IgD-negative memory B cell (primary cell): Measurements from ENCODE around the gene SIM2. TPM values are rescaled to one million over a fixed set of nuclear protein-coding genes. Genes with fewer than 3 reads are reported as not detected.

Source experiments
- H3K27ac Mint-ChIP-seq, 3 donors: one replicate each; pipeline ENCODE4 v1.8.0; 2020 to 2022; ENCODE audit warnings: mild to moderate bottlenecking in 3 of 3, mixed read lengths in 3 of 3, moderate library complexity in 1 of 3
- H3K27me3 Mint-ChIP-seq: one replicate; pipeline ENCODE4 v1.8.0; 2021; ENCODE audit warnings: mixed read lengths
- H3K36me3 Mint-ChIP-seq: one replicate; pipeline ENCODE4 v1.8.0; 2020; ENCODE audit warnings: mild to moderate bottlenecking, mixed read lengths
- H3K4me1 Mint-ChIP-seq, 3 donors: one replicate each; pipeline ENCODE4 v1.8.0; 2020 to 2022; ENCODE audit warnings: mixed read lengths in 3 of 3, mild to moderate bottlenecking in 1 of 3
- H3K4me3 Mint-ChIP-seq, 4 donors: one replicate each; pipeline ENCODE4 v1.8.0; 2020 to 2022; ENCODE audit warnings: mild to moderate bottlenecking in 4 of 4, mixed read lengths in 4 of 4, moderate library complexity in 3 of 4
- H3K9me3 Mint-ChIP-seq, 3 donors: one replicate each; pipeline ENCODE4 v1.8.0; 2020 to 2021; ENCODE audit warnings: mixed read lengths in 3 of 3, mild to moderate bottlenecking in 1 of 3
- polyA plus RNA-seq: library from polyadenylated mRNA; unstranded; fragments of 300-500 nt; fragmentation: Illumina TruSeq; gene quantifications from one replicate; pipeline ENCODE4 v1.2.3, GENCODE V29; 2021

Gene SIM2
- polyA plus RNA-seq, 1 donor from 2014 or later, result not detected

DNA sequence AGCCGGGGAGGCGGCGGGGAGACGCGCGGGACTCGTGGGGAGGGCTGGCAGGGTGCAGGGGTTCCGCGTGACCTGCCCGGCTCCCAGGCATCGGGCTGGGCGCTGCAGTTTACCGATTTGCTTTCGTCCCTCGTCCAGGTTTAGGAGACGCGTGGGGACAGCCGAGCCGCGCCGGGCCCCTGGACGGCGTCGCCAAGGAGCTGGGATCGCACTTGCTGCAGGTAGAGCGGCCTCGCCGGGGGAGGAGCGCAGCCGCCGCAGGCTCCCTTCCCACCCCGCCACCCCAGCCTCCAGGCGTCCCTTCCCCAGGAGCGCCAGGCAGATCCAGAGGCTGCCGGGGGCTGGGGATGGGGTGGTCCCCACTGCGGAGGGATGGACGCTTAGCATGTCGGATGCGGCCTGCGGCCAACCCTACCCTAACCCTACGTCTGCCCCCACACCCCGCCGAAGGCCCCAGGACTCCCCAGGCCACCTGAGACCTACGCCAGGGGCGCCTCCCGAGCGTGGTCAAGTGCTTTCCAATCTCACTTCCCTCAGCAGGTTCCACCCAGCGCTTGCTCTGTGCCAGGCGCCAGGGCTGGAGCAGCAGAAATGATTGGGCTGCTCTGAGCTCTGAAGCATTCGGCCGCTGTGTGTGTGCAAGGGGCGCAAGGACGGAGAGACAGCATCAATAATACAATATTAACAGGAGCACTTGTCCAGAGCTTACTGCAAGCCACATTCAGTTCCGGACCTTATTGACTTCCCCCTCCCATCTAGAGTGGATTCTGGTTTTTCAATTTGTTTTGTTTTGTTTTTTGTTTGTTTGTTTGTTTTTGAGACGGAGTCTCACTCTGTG is 10.3 kb downstream of the SIM2 start:
- H3K4me3 Mint-ChIP-seq, result peak overlapping the region in 2 of 4 donors; percentile 64 to 65
- H3K27ac Mint-ChIP-seq, result no peak overlapping the region
- peaks cover 61% of the 10 kb centered on the region for H3K27me3 Mint-ChIP-seq
- H3K4me1 Mint-ChIP-seq, result peaks cover 7 to 16% (median 7%) of the 10 kb centered on the region in 3 donors
- peaks cover 3% of the 10 kb centered on the region for H3K36me3 Mint-ChIP-seq
- H3K9me3 Mint-ChIP-seq, result no peaks in the 10 kb centered on the region

DNA sequence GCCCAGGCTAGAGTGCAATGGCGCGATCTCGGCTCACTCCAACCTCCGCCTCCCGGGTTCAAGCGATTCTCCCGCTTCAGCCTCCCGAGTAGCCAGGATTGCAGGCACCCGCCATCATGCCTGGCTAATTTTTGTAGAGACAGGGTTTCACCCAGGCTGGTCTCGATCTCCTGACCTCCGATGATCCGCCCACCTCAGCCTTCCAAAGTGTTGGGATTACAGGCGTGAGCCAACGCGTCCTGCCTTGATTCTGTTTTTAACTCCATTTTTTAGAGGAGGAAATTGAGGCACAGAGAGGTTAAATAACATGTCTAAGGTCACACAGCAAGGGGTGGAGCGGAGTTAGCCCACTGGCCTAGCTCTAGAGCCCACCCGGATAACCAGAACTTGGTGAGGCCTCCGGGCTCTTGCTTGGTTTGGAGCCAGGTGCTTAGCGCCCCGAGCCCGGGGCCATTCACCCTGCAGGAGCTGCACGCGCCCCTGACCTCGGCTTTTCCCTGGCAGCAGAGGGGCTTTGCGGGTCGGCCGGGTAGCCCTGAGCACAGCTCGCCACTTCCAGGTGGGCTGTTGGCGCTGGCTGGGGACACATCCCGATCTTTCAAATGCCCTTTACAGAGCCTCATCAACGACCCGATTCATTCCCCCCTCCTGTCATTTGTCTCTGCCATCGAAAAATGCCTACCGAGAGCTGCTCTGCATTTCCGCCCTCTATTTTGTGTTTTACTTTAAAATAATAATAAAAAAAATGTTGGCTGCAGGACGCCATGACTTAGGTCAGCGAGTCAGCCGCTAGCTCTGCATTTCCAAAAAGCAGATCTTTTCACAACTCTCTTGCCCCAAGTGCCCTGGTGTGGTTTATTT is 11.2 kb downstream of the SIM2 start:
- Mint-ChIP-seq H3K27ac (no peak overlapping the region), H3K27me3 (peaks cover 60% of the 10 kb centered on the region), H3K9me3 (no peaks in the 10 kb centered on the region), H3K4me3 (peak overlapping the region in 2 of 4 donors; percentile 64 to 65), H3K4me1 (peaks cover 7 to 16% (median 7%) of the 10 kb centered on the region in 3 donors), H3K36me3 (peaks cover 3% of the 10 kb centered on the region)

- Mint-ChIP-seq H3K36me3 (peaks cover 3% of the 10 kb centered on the region), H3K4me3 (peak overlapping the region in 1 of 4 donors; percentile 57), H3K4me1 (peaks cover 7 to 12% (median 7%) of the 10 kb centered on the region in 3 donors), H3K27me3 (peaks cover 54% of the 10 kb centered on the region), H3K9me3 (no peaks in the 10 kb centered on the region), H3K27ac (no peak overlapping the region)
Observed at GRCh38 chr21:36710729-36711048, 11.8 kb downstream of the SIM2 start.

DNA sequence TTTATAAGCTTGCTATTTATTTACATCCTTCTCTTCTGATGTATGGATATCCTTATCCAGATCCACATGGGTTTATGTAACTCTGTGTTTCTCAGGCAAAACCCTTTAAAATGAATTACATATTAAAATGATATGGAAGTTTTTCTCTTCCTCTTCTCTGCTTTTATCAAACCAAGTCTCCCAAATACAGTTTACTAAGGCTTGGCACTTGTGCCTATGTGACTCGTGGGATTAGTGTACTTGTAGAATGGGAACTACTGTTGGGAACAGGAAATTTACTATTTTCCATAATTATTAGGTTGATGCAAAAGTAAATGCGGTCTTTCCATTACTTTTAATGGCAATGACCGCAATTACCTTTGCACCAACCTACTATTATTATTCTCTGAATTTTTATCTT is 14.8 kb downstream of the SIM2 start:
- H3K4me3 Mint-ChIP-seq, result no peak overlapping the region
- no peaks in the 10 kb centered on the region for H3K36me3 Mint-ChIP-seq
- H3K9me3 Mint-ChIP-seq, result no peaks in the 10 kb centered on the region
- peaks cover 32% of the 10 kb centered on the region for H3K27me3 Mint-ChIP-seq
- H3K4me1 Mint-ChIP-seq, result peaks cover 0 to 7% (median 3%) of the 10 kb centered on the region in 3 donors
- H3K27ac Mint-ChIP-seq, result no peak overlapping the region

- H3K36me3 Mint-ChIP-seq, result no peaks in the 10 kb centered on the region
- no peaks in the 10 kb centered on the region for H3K9me3 Mint-ChIP-seq
- peaks cover 21% of the 10 kb centered on the region for H3K27me3 Mint-ChIP-seq
- no peak overlapping the region for H3K4me3 Mint-ChIP-seq
- H3K27ac Mint-ChIP-seq, result no peak overlapping the region
- H3K4me1 Mint-ChIP-seq, result no peaks in the 10 kb centered on the region
Observed at GRCh38 chr21:36716387-36716786, 17.5 kb downstream of the SIM2 start.

GRCh38 chr21:36716836-36717235 is 17.9 kb downstream of the SIM2 start:
- Mint-ChIP-seq H3K27me3 (peaks cover 21% of the 10 kb centered on the region), H3K9me3 (peaks cover 0 to under 1% (median 0%) of the 10 kb centered on the region in 3 donors), H3K4me3 (no peak overlapping the region), H3K4me1 (no peaks in the 10 kb centered on the region), H3K36me3 (no peaks in the 10 kb centered on the region), H3K27ac (no peak overlapping the region)

DNA sequence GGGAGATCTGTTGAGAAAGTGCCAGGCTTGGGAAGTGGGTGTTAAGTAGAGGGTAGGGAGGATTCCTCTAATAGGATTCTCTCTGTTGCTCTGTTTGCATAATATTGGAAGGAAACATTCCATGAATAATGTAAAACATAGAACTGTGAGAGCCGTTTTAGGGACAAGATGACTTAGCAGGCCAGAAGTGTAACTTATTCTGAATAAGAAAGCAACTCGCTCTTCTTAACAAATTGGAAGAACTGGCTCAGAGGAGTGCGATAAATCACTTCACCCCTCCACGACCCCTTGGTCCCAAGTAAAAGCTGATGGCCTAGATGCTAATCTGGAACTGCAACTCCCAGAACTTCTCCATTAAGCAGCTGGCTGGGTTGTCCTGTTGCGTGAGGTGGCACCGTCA is 19.1 kb downstream of the SIM2 start:
- Mint-ChIP-seq H3K27ac (no peak overlapping the region), H3K4me1 (no peaks in the 10 kb centered on the region), H3K4me3 (no peak overlapping the region), H3K36me3 (no peaks in the 10 kb centered on the region), H3K9me3 (peaks cover 0 to 2% (median 0%) of the 10 kb centered on the region in 3 donors), H3K27me3 (peaks cover 16% of the 10 kb centered on the region)

DNA sequence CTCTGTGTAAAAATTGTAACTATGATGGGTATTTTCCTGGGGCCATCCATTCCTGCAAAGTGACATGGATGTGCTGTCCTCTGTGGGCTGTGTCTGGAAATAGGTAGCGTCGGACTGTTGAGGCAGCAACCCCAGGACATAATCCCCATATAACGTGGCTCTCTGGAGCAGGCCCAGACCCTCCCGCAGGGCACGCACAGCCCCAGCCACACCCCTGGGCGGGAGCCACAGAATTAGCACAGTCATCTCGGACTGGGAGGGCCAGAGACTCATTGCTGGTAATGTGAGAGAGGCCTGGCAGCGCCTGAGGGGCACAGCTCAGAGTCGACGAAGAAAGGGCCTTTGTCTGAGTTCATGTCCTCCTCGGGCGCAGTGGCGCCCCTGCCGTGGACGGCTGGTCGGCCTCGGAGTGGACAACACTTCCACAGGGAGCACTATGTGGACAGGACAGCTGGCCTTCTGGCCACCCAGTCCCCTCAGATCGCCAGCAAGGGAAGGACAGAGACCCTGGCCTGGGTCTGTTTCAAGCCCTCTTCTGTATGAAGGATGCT is 20.1 kb downstream of the SIM2 start:
- Mint-ChIP-seq H3K4me3 (no peak overlapping the region), H3K36me3 (no peaks in the 10 kb centered on the region), H3K4me1 (no peaks in the 10 kb centered on the region), H3K27me3 (peaks cover 13% of the 10 kb centered on the region), H3K27ac (no peak overlapping the region), H3K9me3 (peaks cover 0 to 2% (median 0%) of the 10 kb centered on the region in 3 donors)

DNA sequence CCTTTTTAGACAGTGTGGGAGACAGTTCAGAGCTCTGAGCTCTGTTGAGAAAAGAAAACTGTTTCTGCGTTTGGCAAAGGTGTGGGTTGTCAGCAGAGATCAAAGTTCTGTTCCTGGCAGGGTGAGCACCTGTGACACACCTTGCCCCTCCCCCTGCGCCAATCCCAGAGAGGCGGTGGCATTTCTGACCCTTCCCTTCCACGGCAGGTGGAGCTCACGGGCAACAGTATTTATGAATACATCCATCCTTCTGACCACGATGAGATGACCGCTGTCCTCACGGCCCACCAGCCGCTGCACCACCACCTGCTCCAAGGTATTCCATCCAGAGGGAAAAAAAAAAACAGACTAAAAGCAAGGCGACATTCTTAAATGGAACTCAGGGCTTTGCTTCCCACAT is 20.7 kb downstream of the SIM2 start:
- H3K36me3 Mint-ChIP-seq, result no peaks in the 10 kb centered on the region
- H3K27ac Mint-ChIP-seq, result no peak overlapping the region
- no peaks in the 10 kb centered on the region for H3K4me1 Mint-ChIP-seq
- H3K4me3 Mint-ChIP-seq, result peak overlapping the region in 1 of 4 donors; percentile 79
- H3K27me3 Mint-ChIP-seq, result peaks cover 13% of the 10 kb centered on the region
- H3K9me3 Mint-ChIP-seq, result peaks cover 0 to 2% (median 0%) of the 10 kb centered on the region in 3 donors

DNA sequence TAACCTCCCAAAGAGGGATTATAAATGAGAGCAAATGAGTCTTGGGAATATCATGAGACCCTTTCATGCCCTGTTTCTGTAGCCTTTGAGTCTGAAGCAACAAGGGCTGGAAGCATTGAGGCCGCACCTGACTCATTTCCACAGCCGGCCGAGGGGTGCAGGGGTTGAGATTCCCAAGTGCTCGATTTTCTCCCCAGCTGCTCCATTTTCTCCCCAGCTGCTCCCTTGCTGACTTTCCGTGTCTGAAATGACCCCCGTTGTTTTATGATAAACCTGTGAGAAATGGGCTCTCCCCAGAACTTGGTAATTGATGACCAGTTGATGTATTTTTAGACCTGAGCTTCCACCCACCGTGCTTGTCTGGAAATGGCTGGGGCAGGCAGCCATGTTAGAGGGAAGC is 22.9 kb downstream of the SIM2 start:
- no peak overlapping the region for H3K27ac Mint-ChIP-seq
- H3K27me3 Mint-ChIP-seq, result peaks cover 17% of the 10 kb centered on the region
- no peaks in the 10 kb centered on the region for H3K36me3 Mint-ChIP-seq
- H3K4me1 Mint-ChIP-seq, result no peaks in the 10 kb centered on the region
- H3K4me3 Mint-ChIP-seq, result no peak overlapping the region
- H3K9me3 Mint-ChIP-seq, result peaks cover 0 to 2% (median 0%) of the 10 kb centered on the region in 3 donors

GRCh38 chr21:36722370-36723368 is 23.8 kb downstream of the SIM2 start:
- Mint-ChIP-seq H3K27ac (no peak overlapping the region), H3K4me1 (no peaks in the 10 kb centered on the region), H3K36me3 (no peaks in the 10 kb centered on the region), H3K27me3 (peaks cover 17% of the 10 kb centered on the region), H3K4me3 (no peak overlapping the region), H3K9me3 (peaks cover 0 to 2% (median 0%) of the 10 kb centered on the region in 3 donors)

DNA sequence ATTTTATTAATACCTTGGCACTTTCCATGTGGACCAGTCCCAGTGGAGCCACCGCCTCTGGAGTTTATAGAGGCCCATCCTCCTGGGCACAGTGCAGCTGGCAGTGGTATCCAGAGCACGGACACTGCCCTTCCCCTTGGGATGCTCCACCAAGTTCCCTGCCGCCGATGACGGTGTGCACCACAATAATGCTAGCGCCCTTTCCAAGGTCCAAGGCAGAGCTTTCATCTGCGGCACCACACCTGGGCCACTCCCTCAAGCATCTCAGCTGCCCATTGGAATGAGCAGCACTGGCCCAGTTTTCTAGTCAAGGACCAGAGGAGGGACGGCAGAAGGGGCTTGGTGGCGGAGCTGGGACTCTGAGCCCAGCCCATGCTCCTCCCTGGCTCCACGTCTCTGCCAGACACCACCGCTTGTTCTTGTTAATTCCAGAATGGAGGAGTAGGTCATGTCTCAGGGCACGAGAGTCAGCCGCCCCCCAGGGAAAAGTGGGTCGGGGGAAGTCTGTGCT is 24.5 kb downstream of the SIM2 start:
- no peaks in the 10 kb centered on the region for H3K36me3 Mint-ChIP-seq
- H3K27me3 Mint-ChIP-seq, result peaks cover 17% of the 10 kb centered on the region
- H3K27ac Mint-ChIP-seq, result no peak overlapping the region
- H3K9me3 Mint-ChIP-seq, result peaks cover 0 to 2% (median 0%) of the 10 kb centered on the region in 3 donors
- no peaks in the 10 kb centered on the region for H3K4me1 Mint-ChIP-seq
- H3K4me3 Mint-ChIP-seq, result no peak overlapping the region

DNA sequence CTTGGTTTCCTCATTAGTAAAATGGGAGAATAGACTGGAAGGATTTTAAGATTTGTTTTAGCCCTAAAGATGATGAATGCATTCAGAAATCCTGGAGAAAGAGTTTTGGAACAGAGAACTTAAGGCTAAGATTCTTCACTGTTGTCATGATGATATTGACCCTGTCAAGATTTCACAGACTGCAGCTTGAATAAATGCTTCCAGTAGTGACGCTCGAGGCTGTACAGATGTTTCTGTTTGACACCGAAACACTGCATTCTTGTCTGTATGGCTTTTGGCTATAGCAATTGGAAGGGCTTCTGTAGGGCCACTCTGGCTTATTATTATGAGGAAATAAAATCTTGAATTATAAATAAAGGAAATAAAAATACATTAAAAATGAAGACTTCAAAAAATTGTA is 25.7 kb downstream of the SIM2 start:
- Mint-ChIP-seq H3K27me3 (peaks cover 16% of the 10 kb centered on the region), H3K36me3 (no peaks in the 10 kb centered on the region), H3K4me3 (no peak overlapping the region), H3K27ac (no peak overlapping the region), H3K4me1 (no peaks in the 10 kb centered on the region), H3K9me3 (peaks cover 0 to 2% (median 0%) of the 10 kb centered on the region in 3 donors)

DNA sequence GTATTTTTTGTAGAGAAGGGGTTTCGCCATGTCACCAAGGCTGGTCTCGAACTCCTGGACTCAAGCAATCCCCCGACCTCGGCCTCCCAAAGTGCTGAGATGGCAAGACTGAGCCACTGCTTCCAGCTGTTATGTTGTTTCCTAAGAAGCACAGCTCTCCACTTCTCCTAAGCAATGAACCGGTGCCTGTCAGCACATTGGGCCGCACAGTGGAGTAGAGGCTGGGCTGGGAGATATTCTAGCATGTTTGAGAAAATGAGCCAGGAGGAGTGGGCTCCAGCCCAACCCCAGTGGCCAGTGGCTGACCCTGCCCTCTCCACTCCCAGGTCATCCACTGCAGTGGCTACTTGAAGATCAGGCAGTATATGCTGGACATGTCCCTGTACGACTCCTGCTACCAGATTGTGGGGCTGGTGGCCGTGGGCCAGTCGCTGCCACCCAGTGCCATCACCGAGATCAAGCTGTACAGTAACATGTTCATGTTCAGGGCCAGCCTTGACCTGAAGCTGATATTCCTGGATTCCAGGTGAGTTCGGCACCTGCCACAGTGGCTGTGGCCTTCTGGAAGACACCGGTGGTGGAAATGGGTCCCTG is 27.0 kb downstream of the SIM2 start:
- H3K36me3 Mint-ChIP-seq, result no peaks in the 10 kb centered on the region
- no peak overlapping the region for H3K27ac Mint-ChIP-seq
- peaks cover 15% of the 10 kb centered on the region for H3K27me3 Mint-ChIP-seq
- peaks cover 0 to 2% (median 0%) of the 10 kb centered on the region in 3 donors for H3K9me3 Mint-ChIP-seq
- H3K4me1 Mint-ChIP-seq, result no peaks in the 10 kb centered on the region
- no peak overlapping the region for H3K4me3 Mint-ChIP-seq
